Astrocyte of the spinal cord (primary cell): ENCODE measurements around the gene BLID.
A peak's percentile ranks its signal among the peaks of the same experiment; 100 is the strongest.

Experiments used
- DNase-seq: peaks from one replicate; pipeline ENCODE4 v3.0.0; 2011; ENCODE audit warnings: low read depth, low spot score
- H3K4me3 ChIP-seq: 2 replicates; pipeline ENCODE4 v1.5.1; 2011; ENCODE audit warnings: low read depth, mild to moderate bottlenecking, low read length, moderate library complexity
- in situ Hi-C: cut with HindIII; loops from 2 replicates; pipeline ENCODE4 v1.10.0; 2017; ENCODE audit warnings: low sequenced_read_pairs
- TF ChIP-seq, protein P1 (sequence below): IDR thresholded peaks from 2 replicates; pipeline ENCODE4 v1.5.1; 2012; ENCODE audit warnings: low read depth, mild to moderate bottlenecking, low read length, inconsistent platforms

Gene BLID

DNA sequence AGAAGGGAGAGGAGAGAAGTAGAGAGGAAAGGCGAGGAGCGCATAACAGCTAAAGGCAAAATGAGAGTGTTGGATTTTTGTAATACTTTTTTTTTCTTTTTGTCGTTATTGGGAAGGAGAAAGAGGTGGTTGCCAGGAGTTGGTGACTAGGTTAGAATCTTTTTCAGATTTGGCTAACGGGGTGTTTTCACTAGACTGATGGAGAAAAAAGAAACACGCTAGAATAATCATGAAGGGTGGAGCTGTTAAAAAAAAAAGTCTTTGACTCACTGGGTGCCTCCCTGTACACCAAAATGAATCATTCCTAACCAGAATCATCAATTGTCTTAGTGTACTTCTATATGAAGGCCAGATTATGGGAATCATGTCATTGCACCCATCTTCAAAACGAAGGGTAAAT, 12.7 kb downstream of the BLID start:
- TF ChIP-seq, protein P1, sequence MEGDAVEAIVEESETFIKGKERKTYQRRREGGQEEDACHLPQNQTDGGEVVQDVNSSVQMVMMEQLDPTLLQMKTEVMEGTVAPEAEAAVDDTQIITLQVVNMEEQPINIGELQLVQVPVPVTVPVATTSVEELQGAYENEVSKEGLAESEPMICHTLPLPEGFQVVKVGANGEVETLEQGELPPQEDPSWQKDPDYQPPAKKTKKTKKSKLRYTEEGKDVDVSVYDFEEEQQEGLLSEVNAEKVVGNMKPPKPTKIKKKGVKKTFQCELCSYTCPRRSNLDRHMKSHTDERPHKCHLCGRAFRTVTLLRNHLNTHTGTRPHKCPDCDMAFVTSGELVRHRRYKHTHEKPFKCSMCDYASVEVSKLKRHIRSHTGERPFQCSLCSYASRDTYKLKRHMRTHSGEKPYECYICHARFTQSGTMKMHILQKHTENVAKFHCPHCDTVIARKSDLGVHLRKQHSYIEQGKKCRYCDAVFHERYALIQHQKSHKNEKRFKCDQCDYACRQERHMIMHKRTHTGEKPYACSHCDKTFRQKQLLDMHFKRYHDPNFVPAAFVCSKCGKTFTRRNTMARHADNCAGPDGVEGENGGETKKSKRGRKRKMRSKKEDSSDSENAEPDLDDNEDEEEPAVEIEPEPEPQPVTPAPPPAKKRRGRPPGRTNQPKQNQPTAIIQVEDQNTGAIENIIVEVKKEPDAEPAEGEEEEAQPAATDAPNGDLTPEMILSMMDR: no peak
- in situ Hi-C loops: no loop called here
- peak; percentile 63 for DNase-seq
- no peak overlapping the region for H3K4me3 ChIP-seq

- peak overlapping the region; percentile 85 for H3K4me3 ChIP-seq
- no peak for DNase-seq
- TF ChIP-seq, protein P1: no peak
- in situ Hi-C loops: no loop called here
Observed at GRCh38 chr11:122102426-122102825, 13.6 kb downstream of the BLID start.

DNA sequence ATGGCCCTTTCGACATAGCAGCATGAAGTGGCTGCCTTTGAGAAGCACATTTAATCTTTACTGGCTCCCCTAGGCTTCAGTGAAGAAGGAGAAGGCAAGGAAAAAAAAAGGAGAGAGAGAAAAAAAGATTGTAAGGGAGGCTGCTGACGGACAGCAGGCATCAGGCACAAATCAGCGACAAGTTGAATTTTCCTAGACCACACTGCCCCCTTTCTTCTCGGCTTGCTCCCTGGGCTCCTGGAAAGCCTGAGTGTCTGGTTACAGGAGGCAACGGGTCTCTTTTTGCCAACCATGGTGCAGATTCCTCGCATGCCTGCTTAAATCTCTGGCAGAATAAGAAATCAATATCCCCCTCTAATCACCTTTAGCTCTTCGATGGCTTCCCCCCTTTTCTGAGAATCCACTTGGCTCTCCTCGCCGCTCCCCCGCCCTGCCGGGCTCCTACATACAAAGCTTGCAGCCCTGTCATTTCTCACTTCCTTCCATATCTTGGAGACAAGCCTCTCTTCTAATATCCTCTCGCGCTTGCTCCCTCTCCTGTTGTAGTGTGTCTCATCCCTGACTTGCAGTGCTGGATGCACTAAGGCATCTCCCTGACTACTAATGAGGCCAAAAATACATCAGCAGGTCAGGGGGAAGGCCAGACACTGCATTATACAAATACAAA, 14.3 kb downstream of the BLID start:
- DNase-seq: peak; percentile 89
- TF ChIP-seq, protein P1: peak; percentile 60
- peak overlapping the region; percentile 85 for H3K4me3 ChIP-seq
- in situ Hi-C loops: no loop called here

- peak; percentile 77 for DNase-seq
- TF ChIP-seq, protein P1: no peak
- peak overlapping the region; percentile 85 for H3K4me3 ChIP-seq
- in situ Hi-C loops: no loop called here
Observed at GRCh38 chr11:122100756-122101080, 15.3 kb downstream of the BLID start.

DNA sequence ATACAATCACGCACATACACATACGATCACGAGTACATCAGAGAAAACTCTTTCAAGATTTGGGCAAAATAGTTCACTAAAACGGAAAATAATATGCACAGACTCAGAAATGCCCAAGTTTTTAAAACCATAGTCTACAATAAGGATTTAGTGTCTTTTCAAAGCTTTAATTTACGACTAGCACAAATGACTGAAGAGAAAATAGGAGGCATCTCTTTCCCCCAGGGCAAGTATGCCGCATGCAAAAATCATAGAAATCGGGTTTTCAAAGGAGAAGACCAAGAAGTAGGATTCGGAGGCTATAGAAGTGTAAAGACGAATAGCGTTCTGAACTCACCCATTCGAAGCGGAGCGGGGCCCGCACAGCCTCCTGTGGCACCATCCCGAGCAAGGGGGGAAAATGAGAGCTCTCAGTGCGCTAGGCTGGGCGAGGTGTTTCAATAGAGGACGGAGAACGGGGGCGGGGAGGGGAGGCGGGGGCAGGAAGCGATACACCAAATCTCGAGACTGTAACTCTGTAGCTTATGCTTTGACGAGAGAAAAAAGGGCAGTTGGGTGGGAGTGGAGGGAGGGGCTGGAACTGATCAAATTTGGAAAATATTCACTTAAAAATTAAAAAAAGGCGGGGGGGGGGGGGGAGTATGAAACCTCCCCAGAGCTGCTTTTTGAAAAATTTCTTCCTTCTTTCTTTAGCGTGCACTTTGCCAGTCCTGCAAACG, 15.8 kb downstream of the BLID start:
- in situ Hi-C loops: no loop called here
- peak overlapping the region; percentile 85 for H3K4me3 ChIP-seq
- TF ChIP-seq, protein P1: no peak
- peak; percentile 80 for DNase-seq

GRCh38 chr11:122099374-122100036, 16.5 kb downstream of the BLID start:
- in situ Hi-C loops: no loop called here
- TF ChIP-seq, protein P1: no peak
- peak overlapping the region; percentile 85 for H3K4me3 ChIP-seq
- peak; percentile 76 for DNase-seq
